Astrocyte (in vitro differentiated cells and primary cell): Measurements from ENCODE around the gene SIK3. TPM values are rescaled to one million over a fixed set of nuclear protein-coding genes. Genes with fewer than 3 reads are reported as not detected.

Experiments
- DNase-seq: peaks from one replicate; pipeline ENCODE4 v3.0.0-alpha.2; 2010; ENCODE audit warnings: low read depth
- FAIRE-seq: peaks from 2 replicates; lab custom pipeline; 2011; peaks lifted over from hg19 to GRCh38; lab: Jason Lieb, UNC
- H2AFZ ChIP-seq: 2 replicates; pipeline ENCODE4 v1.6.0; 2012; ENCODE audit warnings: low read depth, low read length, inconsistent platforms
- H3K27ac ChIP-seq: 2 replicates; pipeline ENCODE4 v1.5.1; 2011; ENCODE audit warnings: low read depth, low read length, inconsistent platforms
- H3K27me3 ChIP-seq: 2 replicates; pipeline ENCODE4 v1.6.0; 2011; ENCODE audit warnings: low read length, inconsistent platforms; ENCODE audit not compliant: insufficient read depth
- H3K36me3 ChIP-seq: 2 replicates; pipeline ENCODE4 v1.5.1; 2011; ENCODE audit warnings: low read length, inconsistent platforms; ENCODE audit not compliant: insufficient read depth
- H3K4me1 ChIP-seq: 2 replicates; pipeline ENCODE4 v1.5.1; 2011; ENCODE audit warnings: low read length, inconsistent platforms; ENCODE audit not compliant: insufficient read depth
- H3K4me2 ChIP-seq: 2 replicates; pipeline ENCODE4 v1.6.0; 2012; ENCODE audit warnings: low read length, inconsistent platforms
- H3K4me3 ChIP-seq: 2 replicates; pipeline ENCODE4 v1.5.1; 2011; ENCODE audit warnings: low read depth, mild to moderate bottlenecking, low read length, inconsistent platforms; ENCODE audit not compliant: insufficient read depth
- H3K79me2 ChIP-seq: 2 replicates; pipeline ENCODE4 v1.6.0; 2012; ENCODE audit warnings: mild to moderate bottlenecking, low read length, inconsistent platforms; ENCODE audit not compliant: insufficient read depth
- H3K9ac ChIP-seq: 2 replicates; pipeline ENCODE4 v1.6.0; 2012; ENCODE audit warnings: mild to moderate bottlenecking, low read length, inconsistent platforms
- H3K9me3 ChIP-seq: 2 replicates; pipeline ENCODE4 v1.5.1; 2012; ENCODE audit warnings: low read depth, mild to moderate bottlenecking, low read length, inconsistent platforms; ENCODE audit not compliant: insufficient read depth
- H4K20me1 ChIP-seq: 2 replicates; pipeline ENCODE4 v1.6.0; 2012; ENCODE audit warnings: low read length, inconsistent platforms; ENCODE audit not compliant: insufficient read depth
- H3K27ac Mint-ChIP-seq: one replicate; pipeline ENCODE4 v1.8.0; 2021; ENCODE audit warnings: mild to moderate bottlenecking, mixed read lengths; ENCODE audit not compliant: unreplicated experiment
- H3K27me3 Mint-ChIP-seq: one replicate; pipeline ENCODE4 v1.8.0; 2021; ENCODE audit warnings: low read depth, mixed read lengths; ENCODE audit not compliant: unreplicated experiment
- H3K36me3 Mint-ChIP-seq: one replicate; pipeline ENCODE4 v1.8.0; 2021; ENCODE audit warnings: low read depth, mixed read lengths; ENCODE audit not compliant: unreplicated experiment
- H3K4me1 Mint-ChIP-seq: one replicate; pipeline ENCODE4 v1.8.0; 2021; ENCODE audit warnings: low read depth, mixed read lengths; ENCODE audit not compliant: unreplicated experiment
- H3K4me3 Mint-ChIP-seq: one replicate; pipeline ENCODE4 v1.8.0; 2021; ENCODE audit warnings: mild to moderate bottlenecking, moderate library complexity, mixed read lengths; ENCODE audit not compliant: unreplicated experiment
- H3K9me3 Mint-ChIP-seq: one replicate; pipeline ENCODE4 v1.8.0; 2021; ENCODE audit warnings: mild to moderate bottlenecking, mixed read lengths; ENCODE audit not compliant: unreplicated experiment
- CTCF ChIP-seq: IDR thresholded peaks from 2 replicates; pipeline ENCODE4 v1.5.1; 2011; ENCODE audit warnings: low read depth, mild to moderate bottlenecking, inconsistent platforms, low read length, moderate library complexity; ENCODE audit not compliant: insufficient read depth
- EZH2 ChIP-seq: IDR thresholded peaks from 2 replicates; pipeline ENCODE4 v1.6.1; 2012; ENCODE audit warnings: mild to moderate bottlenecking, low read length, inconsistent platforms; ENCODE audit not compliant: insufficient read depth
- total RNA-seq: library from RNA; stranded (reverse); gene quantifications from 2 replicates; pipeline ENCODE4 v1.2.1, GENCODE V29; 2021

Gene SIK3
- total RNA-seq, 1 donor from 2014 or later: 34.4 TPM

GRCh38 chr11:116891746-116892145 lies 206.5 kb downstream of the SIK3 start:
- no peak overlapping the region for H3K4me3 ChIP-seq
- no peaks in the 10 kb centered on the region for H3K79me2 ChIP-seq
- H4K20me1 ChIP-seq: no peaks in the 10 kb centered on the region
- Mint-ChIP-seq H3K36me3 (peaks cover 15% of the 10 kb centered on the region), H3K4me3 (no peak overlapping the region), H3K4me1 (peaks cover 34% of the 10 kb centered on the region), H3K27ac (no peak overlapping the region), H3K9me3 (no peaks in the 10 kb centered on the region), H3K27me3 (no peaks in the 10 kb centered on the region)
- TF ChIP-seq EZH2 (no peak), CTCF (no peak)
- H3K9ac ChIP-seq: no peak overlapping the region
- H3K27ac ChIP-seq: no peak overlapping the region
- H2AFZ ChIP-seq: no peak overlapping the region
- no peak overlapping the region for H3K4me2 ChIP-seq
- peaks cover 4% of the 10 kb centered on the region for H3K36me3 ChIP-seq
- H3K9me3 ChIP-seq: no peaks in the 10 kb centered on the region
- DNase-seq (no peak), FAIRE-seq (no peak)
- H3K27me3 ChIP-seq: no peaks in the 10 kb centered on the region
- H3K4me1 ChIP-seq: peaks cover 11% of the 10 kb centered on the region

- H3K36me3 ChIP-seq: no peaks in the 10 kb centered on the region
- peaks cover 39% of the 10 kb centered on the region for H3K4me1 Mint-ChIP-seq
- FAIRE-seq: no peak
- no peak overlapping the region for H3K27ac ChIP-seq
- no peak for DNase-seq
- no peaks in the 10 kb centered on the region for H3K79me2 ChIP-seq
- H3K9ac ChIP-seq: no peak overlapping the region
- H3K27me3 ChIP-seq: no peaks in the 10 kb centered on the region
- H3K9me3 ChIP-seq: no peaks in the 10 kb centered on the region
- no peaks in the 10 kb centered on the region for H4K20me1 ChIP-seq
- H2AFZ ChIP-seq: no peak overlapping the region
- TF ChIP-seq EZH2 (no peak), CTCF (no peak)
- H3K9me3 Mint-ChIP-seq: no peaks in the 10 kb centered on the region
- H3K27me3 Mint-ChIP-seq: no peaks in the 10 kb centered on the region
- peaks cover 12% of the 10 kb centered on the region for H3K36me3 Mint-ChIP-seq
- no peak overlapping the region for H3K4me2 ChIP-seq
- H3K4me1 ChIP-seq: peaks cover 11% of the 10 kb centered on the region
- H3K4me3 Mint-ChIP-seq: no peak overlapping the region
- no peak overlapping the region for H3K4me3 ChIP-seq
- no peak overlapping the region for H3K27ac Mint-ChIP-seq
These were observed 207.6 kb downstream of the SIK3 start for GRCh38 chr11:116890607-116891006.

- Histone ChIP-seq H3K4me2 (no peak overlapping the region), H3K4me1 (peaks cover 11% of the 10 kb centered on the region), H2AFZ (no peak overlapping the region), H3K4me3 (no peak overlapping the region), H3K9me3 (no peaks in the 10 kb centered on the region), H3K36me3 (no peaks in the 10 kb centered on the region), H4K20me1 (no peaks in the 10 kb centered on the region), H3K27me3 (no peaks in the 10 kb centered on the region), H3K27ac (no peak overlapping the region), H3K9ac (no peak overlapping the region), H3K79me2 (no peaks in the 10 kb centered on the region)
- Mint-ChIP-seq H3K9me3 (no peaks in the 10 kb centered on the region), H3K27ac (no peak overlapping the region), H3K4me3 (no peak overlapping the region), H3K27me3 (no peaks in the 10 kb centered on the region), H3K4me1 (peaks cover 39% of the 10 kb centered on the region), H3K36me3 (peaks cover 10% of the 10 kb centered on the region)
- TF ChIP-seq EZH2: no peak
- TF ChIP-seq CTCF: no peak
- FAIRE-seq (peak; percentile 47), DNase-seq (no peak)
These were observed 208.0 kb downstream of the SIK3 start for GRCh38 chr11:116890193-116890592.
